GM12864 (cell line): ENCODE measurements around the gene B4GALNT3.

Experiments
- DNase-seq: peaks from one replicate; pipeline ENCODE4 v3.0.0-alpha.2; 2011; ENCODE audit warnings: low read depth
- H3K4me3 ChIP-seq: 2 replicates; pipeline ENCODE4 v1.5.1; 2011; ENCODE audit warnings: mild to moderate bottlenecking, low read depth, low read length, control low read depth
- TF ChIP-seq, protein P1 (sequence below): IDR thresholded peaks from 2 replicates; pipeline ENCODE4 v1.5.1; 2011; ENCODE audit warnings: low read depth, mild to moderate bottlenecking, moderate library complexity, low read length, control low read depth, inconsistent platforms; ENCODE audit errors: missing control alignments

The B4GALNT3 gene

DNA sequence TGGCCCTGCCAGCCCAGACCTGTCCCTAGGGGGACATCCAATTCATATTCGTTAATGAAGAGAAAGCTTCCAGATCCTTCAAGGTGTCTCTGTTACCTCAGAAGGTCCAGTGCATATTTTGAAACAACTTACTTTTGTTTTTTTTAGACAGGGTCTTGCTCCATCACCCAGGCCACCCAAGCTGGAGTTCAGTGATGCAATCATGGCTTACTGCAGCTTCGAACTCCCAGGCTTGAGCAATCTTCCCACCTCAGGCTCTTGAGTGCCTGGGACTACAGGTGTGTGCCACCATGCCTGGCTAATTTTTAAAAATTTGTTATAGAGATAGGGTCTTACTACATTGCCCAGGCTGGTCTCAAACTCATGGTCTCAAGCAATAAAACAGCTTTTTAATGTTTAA is 48.4 kb downstream of the B4GALNT3 start:
- no peak for DNase-seq
- TF ChIP-seq, protein P1, sequence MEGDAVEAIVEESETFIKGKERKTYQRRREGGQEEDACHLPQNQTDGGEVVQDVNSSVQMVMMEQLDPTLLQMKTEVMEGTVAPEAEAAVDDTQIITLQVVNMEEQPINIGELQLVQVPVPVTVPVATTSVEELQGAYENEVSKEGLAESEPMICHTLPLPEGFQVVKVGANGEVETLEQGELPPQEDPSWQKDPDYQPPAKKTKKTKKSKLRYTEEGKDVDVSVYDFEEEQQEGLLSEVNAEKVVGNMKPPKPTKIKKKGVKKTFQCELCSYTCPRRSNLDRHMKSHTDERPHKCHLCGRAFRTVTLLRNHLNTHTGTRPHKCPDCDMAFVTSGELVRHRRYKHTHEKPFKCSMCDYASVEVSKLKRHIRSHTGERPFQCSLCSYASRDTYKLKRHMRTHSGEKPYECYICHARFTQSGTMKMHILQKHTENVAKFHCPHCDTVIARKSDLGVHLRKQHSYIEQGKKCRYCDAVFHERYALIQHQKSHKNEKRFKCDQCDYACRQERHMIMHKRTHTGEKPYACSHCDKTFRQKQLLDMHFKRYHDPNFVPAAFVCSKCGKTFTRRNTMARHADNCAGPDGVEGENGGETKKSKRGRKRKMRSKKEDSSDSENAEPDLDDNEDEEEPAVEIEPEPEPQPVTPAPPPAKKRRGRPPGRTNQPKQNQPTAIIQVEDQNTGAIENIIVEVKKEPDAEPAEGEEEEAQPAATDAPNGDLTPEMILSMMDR = no peak
- no peak overlapping the region for H3K4me3 ChIP-seq

DNA sequence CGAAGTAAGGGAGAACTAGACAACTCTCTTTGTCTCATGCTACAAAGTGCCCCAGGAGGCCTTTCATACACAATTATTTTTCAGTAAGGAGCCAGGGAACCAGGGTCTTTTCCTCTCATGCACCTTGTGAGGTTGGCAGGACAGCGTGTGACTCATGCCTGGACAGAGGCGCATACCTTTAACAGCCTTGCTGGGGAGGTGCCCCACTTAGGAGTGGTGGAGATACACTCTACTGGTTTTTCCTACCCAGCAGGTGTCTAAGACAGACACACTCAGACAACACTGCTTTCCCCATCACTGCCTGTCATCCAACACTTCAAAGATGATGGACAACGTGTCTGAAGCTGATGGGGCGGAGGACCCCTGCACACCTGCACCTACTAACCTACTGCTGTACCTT is 49.1 kb downstream of the B4GALNT3 start:
- no peak overlapping the region for H3K4me3 ChIP-seq
- TF ChIP-seq, protein P1 = no peak
- no peak for DNase-seq

DNA sequence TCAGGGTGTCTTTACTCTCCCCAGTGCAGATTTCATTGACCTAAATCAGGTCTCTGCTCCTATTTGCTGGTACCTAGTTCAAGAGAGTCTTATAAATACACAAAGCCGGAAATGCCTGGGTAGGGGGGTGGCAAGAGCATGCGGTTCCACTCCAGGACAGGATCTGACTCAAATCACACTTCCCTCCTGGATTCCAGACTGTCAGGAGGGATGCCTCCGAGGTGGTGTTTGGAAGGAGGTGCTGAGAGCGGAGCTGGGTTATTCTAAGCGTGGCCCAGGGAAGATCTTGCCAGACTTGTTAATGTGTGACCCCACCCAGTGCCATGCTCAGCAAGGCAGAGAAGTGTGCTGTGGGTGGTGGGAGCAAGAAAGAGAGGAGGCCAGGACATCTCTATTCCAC is 49.8 kb downstream of the B4GALNT3 start:
- H3K4me3 ChIP-seq = no peak overlapping the region
- TF ChIP-seq, protein P1 = no peak
- DNase-seq = no peak

DNA sequence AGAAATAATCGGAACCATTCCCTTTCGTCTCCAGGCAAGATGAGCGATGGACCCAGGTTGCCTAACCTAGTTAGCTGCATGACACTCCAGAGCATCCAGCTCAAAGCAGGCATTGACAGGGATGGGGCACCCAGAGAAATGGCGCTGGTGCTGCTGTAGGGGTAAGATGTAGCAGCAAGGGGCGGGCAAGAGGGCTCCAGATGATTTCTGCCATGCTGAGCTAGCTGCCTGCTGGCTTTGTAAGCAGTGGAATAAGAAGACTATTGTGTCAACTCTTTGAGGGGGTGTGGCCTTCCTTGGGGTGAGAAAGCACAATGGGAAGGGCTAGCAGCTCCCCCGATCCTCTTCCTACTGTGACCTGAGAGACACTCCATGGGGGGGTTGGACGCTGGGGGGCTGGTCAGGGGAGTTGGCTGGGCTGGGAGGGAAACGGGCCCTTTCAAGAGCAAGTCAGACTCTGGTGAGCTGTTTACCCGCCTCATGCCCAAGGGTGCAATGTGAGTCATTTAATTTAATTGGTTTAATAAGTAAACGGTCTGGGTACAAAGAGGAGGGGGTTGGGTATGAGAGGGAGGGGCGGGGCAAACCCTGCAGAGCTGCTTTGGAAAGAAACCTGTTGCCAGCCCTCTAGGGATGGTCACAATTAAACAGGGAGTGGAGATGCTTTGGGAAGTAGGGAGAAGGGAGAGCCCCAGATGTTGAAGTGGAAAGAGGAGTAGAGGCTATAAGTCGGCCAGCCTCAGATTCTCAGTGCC is 50.5 kb downstream of the B4GALNT3 start:
- no peak for DNase-seq
- no peak overlapping the region for H3K4me3 ChIP-seq
- TF ChIP-seq, protein P1 = no peak

DNA sequence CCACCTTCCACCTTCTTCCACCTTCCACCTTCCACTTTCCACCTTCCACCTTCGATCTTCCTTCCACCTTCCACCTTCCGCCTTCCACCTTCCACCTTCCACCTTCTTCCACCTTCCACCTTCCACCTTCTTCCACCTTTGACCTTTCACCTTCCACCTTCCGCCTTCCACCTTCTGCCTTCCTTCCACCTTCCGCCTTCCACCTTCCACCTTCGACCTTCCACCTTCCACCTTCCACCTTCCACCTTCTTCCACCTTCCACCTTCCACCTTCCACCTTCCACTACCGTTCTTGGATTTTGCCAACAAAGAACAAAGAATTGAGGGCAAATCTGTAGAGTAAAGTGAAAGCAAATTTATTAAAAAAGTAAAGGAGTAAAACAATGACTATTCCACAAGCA is 53.2 kb downstream of the B4GALNT3 start:
- no peak overlapping the region for H3K4me3 ChIP-seq
- TF ChIP-seq, protein P1 = no peak
- no peak for DNase-seq

DNA sequence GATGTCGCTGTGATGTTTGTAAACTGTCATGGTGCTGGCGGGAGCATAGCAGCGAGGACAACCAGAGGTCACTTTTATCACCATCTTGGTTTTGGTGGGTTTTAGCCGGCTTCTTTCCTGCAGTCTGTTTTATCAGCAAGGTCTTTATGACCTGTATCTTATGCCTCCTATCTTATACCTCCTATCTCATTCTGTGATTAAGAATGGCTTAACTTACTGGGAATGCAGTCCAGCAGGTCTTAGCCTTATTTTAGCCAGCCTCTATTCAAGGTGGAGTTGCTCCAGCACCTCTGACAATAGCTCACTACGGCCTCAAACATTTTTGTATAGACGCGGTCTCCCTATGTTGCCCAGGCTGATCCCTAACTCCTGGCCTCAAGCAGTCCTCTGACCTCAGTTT is 53.7 kb downstream of the B4GALNT3 start:
- H3K4me3 ChIP-seq = no peak overlapping the region
- DNase-seq = no peak
- TF ChIP-seq, protein P1 = no peak

DNA sequence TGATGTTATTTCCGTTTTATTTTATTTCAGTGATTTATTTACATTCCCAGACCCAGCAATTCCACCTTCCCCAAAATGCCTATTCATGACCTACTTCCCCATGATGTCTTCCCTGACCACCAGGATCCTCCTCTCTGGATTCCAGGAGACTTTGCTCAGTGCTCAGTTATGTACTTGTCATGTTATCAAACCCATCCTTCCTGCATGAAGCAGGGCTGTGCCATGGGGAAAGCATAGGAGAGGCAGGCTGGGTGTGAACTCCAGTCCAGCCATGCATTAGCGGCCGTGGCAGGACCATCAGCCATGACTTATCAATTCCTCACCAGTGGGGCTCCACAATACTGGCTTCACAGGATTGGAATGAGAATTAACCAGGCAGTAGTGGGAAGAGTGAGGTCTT is 57.8 kb downstream of the B4GALNT3 start:
- TF ChIP-seq, protein P1 = no peak
- no peak for DNase-seq
- no peak overlapping the region for H3K4me3 ChIP-seq
